GM12873 (cell line): ENCODE results near the gene BTK.
A peak's percentile ranks its signal among the peaks of the same experiment; 100 is the strongest.

Experiments
- CTCF ChIP-seq: IDR thresholded peaks from 2 replicates; pipeline ENCODE4 v1.5.1; 2012; ENCODE audit warnings: low read depth, mild to moderate bottlenecking, moderate library complexity, low read length, control low read depth; ENCODE audit not compliant: insufficient read depth; ENCODE audit errors: missing control alignments

The BTK gene

GRCh38 chrX:101359966-101360365 lies 26.0 kb downstream of the BTK start:
- TF ChIP-seq CTCF = no peak

GRCh38 chrX:101357166-101357795 lies 28.7 kb downstream of the BTK start:
- TF ChIP-seq CTCF = peak; percentile 56

- TF ChIP-seq CTCF = no peak
These were observed 36.8 kb downstream of the BTK start for GRCh38 chrX:101349193-101349562.

GRCh38 chrX:101348452-101349192 lies 37.4 kb downstream of the BTK start, which contains the start of gene TIMM8A:
TIMM8A (minus strand) TSS chrX:101348742; CDS start chrX:101348664, 78 bp downstream.
- no peak for TF ChIP-seq CTCF

- no peak for TF ChIP-seq CTCF
These were observed 38.0 kb downstream of the BTK start for GRCh38 chrX:101347859-101348451.

- no peak for TF ChIP-seq CTCF
These were observed 48.2 kb downstream of the BTK start for GRCh38 chrX:101337776-101338271.

- TF ChIP-seq CTCF = no peak
These were observed 82.2 kb downstream of the BTK start for GRCh38 chrX:101303790-101304189.
